GM12874 (cell line): ENCODE results near the gene CLEC9A.

Experiments
- TF ChIP-seq, protein P1 (sequence below): IDR thresholded peaks from 2 replicates; pipeline ENCODE4 v1.5.1; 2011; ENCODE audit warnings: low read depth, mild to moderate bottlenecking, control low read depth, low read length, moderate library complexity; ENCODE audit not compliant: insufficient read depth

The CLEC9A gene

DNA sequence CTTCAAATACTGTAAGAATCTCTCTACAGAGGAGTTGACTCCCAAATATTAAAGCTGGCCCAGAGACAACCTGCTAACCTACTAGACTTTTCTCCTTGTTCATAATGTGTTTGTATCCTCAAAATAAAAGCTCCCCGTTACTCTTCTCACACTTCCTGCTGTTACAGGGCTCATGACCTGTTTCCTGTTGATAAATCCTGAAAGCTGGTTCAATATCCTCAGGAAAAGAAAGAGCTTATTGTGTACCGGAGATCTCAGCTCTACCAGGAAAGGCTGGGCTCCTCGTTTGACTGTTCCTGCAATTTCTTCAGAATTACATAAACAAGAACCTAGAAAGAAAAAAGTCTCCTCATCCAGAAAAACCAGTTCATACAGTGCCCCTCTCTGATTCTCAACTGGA, 37.5 kb downstream of the CLEC9A start:
- TF ChIP-seq, protein P1, sequence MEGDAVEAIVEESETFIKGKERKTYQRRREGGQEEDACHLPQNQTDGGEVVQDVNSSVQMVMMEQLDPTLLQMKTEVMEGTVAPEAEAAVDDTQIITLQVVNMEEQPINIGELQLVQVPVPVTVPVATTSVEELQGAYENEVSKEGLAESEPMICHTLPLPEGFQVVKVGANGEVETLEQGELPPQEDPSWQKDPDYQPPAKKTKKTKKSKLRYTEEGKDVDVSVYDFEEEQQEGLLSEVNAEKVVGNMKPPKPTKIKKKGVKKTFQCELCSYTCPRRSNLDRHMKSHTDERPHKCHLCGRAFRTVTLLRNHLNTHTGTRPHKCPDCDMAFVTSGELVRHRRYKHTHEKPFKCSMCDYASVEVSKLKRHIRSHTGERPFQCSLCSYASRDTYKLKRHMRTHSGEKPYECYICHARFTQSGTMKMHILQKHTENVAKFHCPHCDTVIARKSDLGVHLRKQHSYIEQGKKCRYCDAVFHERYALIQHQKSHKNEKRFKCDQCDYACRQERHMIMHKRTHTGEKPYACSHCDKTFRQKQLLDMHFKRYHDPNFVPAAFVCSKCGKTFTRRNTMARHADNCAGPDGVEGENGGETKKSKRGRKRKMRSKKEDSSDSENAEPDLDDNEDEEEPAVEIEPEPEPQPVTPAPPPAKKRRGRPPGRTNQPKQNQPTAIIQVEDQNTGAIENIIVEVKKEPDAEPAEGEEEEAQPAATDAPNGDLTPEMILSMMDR: no peak

DNA sequence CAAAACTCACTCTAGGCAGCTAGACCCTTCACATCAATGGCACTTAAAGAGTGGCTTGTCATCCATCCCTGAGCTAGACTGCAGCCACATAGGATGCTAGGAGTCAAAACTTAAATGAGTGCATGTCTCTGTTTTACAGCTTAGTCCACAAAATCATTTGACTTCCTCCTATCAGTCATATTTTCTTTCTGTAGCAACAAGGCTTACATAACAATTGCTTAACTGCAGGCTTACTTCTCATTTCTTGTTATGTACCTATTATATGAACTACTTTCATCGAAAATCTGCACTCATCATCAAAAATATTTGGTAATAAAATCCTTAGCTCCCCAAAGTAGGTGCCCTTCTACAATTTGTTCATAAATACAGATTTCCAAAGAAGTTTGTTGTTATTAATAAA, 38.2 kb downstream of the CLEC9A start:
- TF ChIP-seq, protein P1: no peak

DNA sequence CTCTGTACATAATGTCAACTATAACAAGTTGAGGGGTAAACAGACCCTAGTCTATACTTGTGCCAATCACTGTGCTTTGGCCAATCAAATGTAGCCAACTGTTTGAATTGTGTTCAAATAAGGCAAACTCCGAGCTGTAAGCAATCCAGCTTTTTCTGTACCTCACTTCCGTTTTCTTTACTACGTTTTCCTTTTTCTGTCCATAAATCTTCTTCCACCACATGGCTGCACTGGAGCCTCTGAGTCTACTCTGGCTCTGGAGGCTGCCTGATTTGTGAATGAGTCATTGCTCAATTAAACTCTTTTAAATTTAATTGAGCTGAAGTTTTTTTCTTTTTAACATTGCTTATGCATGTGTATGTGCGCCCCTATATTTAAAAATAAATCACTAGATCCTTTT, 38.6 kb downstream of the CLEC9A start:
- TF ChIP-seq, protein P1: no peak

DNA sequence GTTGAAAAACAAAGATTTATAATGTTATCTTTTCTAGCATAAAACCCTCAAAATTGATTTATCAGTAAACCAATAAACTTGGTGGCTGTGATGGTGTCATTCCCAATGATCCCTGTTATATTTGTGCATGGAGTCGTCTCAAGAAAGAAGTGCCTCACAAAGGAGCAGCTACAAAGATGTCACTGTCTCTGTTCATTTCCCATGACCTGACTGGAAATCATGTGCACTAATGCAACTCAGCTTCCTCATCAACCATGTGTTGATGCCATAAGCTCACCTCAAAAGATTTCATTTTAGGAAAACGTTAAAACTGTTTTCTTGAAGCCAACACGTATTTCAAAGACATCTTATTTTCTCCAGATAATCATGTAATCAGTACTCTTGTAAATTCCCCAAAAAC, 39.5 kb downstream of the CLEC9A start:
- TF ChIP-seq, protein P1: no peak

DNA sequence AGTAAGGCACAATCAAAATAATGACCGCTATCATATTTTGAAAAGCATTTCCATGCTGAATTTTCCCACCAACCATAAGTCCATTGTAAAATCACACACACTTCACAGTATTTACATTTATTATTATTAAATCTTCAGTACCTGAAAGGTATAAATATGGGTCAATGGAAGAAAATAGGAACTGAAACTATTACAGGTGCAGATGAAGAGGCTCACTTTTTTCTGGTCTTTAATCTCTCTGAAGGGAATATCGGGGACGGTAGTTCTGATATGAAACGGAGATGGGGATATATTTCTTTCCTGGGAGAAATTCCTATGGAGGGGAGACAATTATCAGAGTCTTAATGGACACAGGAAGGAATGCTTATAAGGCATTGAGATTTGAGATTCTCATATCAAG, 39.9 kb downstream of the CLEC9A start:
- TF ChIP-seq, protein P1: no peak

DNA sequence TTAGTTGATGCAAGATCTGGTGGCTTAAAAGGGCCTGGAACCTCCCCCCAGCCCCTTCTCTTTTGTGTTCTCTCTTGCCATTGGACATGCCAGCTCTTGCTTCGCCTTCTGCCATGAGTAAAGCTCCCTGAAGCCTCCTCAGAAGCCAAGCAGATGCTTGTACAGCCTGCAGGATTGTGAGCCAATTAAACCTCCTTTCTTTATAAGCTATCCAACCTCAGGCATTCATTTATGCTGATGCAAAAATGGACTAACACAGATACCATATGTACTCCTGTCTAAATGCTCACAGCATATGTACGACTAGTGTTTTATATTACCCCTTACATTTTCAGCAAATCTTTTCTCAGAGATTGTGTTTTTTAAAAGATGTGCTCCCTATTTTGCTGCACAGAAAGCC, 41.6 kb downstream of the CLEC9A start:
- TF ChIP-seq, protein P1: no peak

DNA sequence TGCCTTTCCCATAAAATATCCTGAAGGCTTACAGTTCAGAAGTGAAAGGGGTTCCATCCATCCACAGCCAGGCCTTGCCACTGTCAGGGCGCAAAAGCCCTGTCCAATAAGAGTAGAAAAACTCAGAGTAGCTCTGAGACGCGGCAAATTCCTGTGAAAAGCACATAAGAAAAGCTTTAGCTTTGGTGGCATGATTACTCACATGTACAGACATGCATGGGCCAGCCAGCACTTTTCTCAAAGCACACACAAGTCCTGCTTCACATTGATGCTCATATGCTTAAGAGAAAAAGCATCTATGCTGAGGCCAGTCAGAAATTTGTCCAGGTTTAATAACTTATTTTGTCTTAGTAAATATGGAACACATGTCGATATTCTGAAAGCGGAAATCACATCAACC, 42.8 kb downstream of the CLEC9A start:
- TF ChIP-seq, protein P1: no peak

DNA sequence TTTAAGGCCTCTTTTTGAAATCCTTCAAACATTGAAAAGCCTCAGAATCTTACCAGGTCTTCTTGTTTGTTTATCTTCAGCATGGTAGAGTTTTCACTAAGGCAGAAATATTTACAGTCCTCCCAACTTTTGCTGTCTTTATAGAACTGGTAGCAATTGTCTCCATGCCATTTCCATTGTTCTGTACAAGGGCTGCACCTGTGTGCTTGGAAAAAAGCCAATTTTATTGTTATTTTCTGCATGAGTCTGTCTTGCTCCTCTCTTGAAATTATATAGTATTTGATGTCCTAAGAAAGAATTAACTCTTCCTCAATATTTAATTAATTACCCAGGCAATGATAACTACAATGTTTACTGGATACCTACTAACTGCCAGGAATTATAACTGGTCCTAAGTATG, 45.0 kb downstream of the CLEC9A start:
- TF ChIP-seq, protein P1: no peak
